Mesodermal cell (in vitro differentiated cells): ENCODE results near the gene INF2.
A peak's percentile ranks its signal among the peaks of the same experiment; 100 is the strongest.

Experiments used
- H3K27ac ChIP-seq: 2 replicates; pipeline ENCODE4 v1.7.0; 2013; ENCODE audit warnings: mild to moderate bottlenecking, low read depth, low read length, moderate library complexity; ENCODE audit not compliant: severe bottlenecking
- H3K36me3 ChIP-seq: 2 replicates; pipeline ENCODE4 v1.7.1; 2013; ENCODE audit warnings: mild to moderate bottlenecking, low read length, moderate library complexity; ENCODE audit not compliant: control insufficient read depth, insufficient read depth
- H3K4me1 ChIP-seq: one replicate; pipeline ENCODE4 v1.7.1; 2013; ENCODE audit warnings: mild to moderate bottlenecking, low read length; ENCODE audit not compliant: insufficient read depth, control insufficient read depth, poor library complexity, severe bottlenecking
- H3K4me3 ChIP-seq: 2 replicates; pipeline ENCODE4 v1.7.0; 2013; ENCODE audit warnings: low read length, control low read depth, mild to moderate bottlenecking; ENCODE audit not compliant: insufficient read depth, poor library complexity, severe bottlenecking; ENCODE audit errors: extremely low read depth
- H3K9me3 ChIP-seq: 2 replicates; pipeline ENCODE4 v1.7.1; 2013; ENCODE audit warnings: mild to moderate bottlenecking, low read length, moderate library complexity; ENCODE audit not compliant: control insufficient read depth
- WGBS, 2 experiments: methylation state at CpG; one replicate each; pipeline ENCODE4 v1.1.5; 2013; ENCODE audit warnings: missing lambda C conversion rate in 2 of 2; ENCODE audit not compliant: insufficient coverage in 2 of 2; 5-methylcytosine and 5-hydroxymethylcytosine counted together

INF2 gene

GRCh38 chr14:104697892-104698583 lies 8.6 kb downstream of the INF2 start:
- peak overlapping the region; percentile 29 for H3K27ac ChIP-seq
- no peaks in the 10 kb centered on the region for H3K9me3 ChIP-seq
- 58 to 79% methylated on average over 8 to 10 of the region's 19 CpGs for WGBS, 2 experiments
- H3K36me3 ChIP-seq: peaks cover 69% of the 10 kb centered on the region
- no peak overlapping the region for H3K4me3 ChIP-seq
- peaks cover 50% of the 10 kb centered on the region for H3K4me1 ChIP-seq

GRCh38 chr14:104698688-104699425 lies 9.4 kb downstream of the INF2 start:
- Histone ChIP-seq H3K36me3 (peaks cover 73% of the 10 kb centered on the region), H3K27ac (no peak overlapping the region), H3K9me3 (no peaks in the 10 kb centered on the region), H3K4me1 (peaks cover 44% of the 10 kb centered on the region), H3K4me3 (no peak overlapping the region)
- 92 to 93% methylated on average over 18 to 23 of the region's 24 CpGs for WGBS, 2 experiments

GRCh38 chr14:104699426-104699748 lies 10.0 kb downstream of the INF2 start:
- Histone ChIP-seq H3K36me3 (peaks cover 73% of the 10 kb centered on the region), H3K4me1 (peaks cover 39% of the 10 kb centered on the region), H3K27ac (no peak overlapping the region), H3K9me3 (peaks cover 4% of the 10 kb centered on the region), H3K4me3 (no peak overlapping the region)
- 92 to 95% methylated on average over 12 of the region's 12 CpGs for WGBS, 2 experiments

GRCh38 chr14:104700225-104700651 lies 10.8 kb downstream of the INF2 start:
- Histone ChIP-seq H3K27ac (no peak overlapping the region), H3K4me1 (peaks cover 30% of the 10 kb centered on the region), H3K36me3 (peaks cover 72% of the 10 kb centered on the region), H3K9me3 (peaks cover 6% of the 10 kb centered on the region), H3K4me3 (no peak overlapping the region)
- 78 to 85% methylated on average over 9 to 13 of the region's 14 CpGs for WGBS, 2 experiments

- 82% methylated on average over 21 to 22 of the region's 22 CpGs for WGBS, 2 experiments
- Histone ChIP-seq H3K4me3 (no peak overlapping the region), H3K4me1 (peaks cover 25% of the 10 kb centered on the region), H3K27ac (no peak overlapping the region), H3K9me3 (peaks cover 6% of the 10 kb centered on the region), H3K36me3 (peaks cover 69% of the 10 kb centered on the region)
Measured at GRCh38 chr14:104700747-104701217, 11.4 kb downstream of the INF2 start.

- H3K4me1 ChIP-seq: peaks cover 17% of the 10 kb centered on the region
- H3K4me3 ChIP-seq: no peak overlapping the region
- peaks cover 61% of the 10 kb centered on the region for H3K36me3 ChIP-seq
- H3K9me3 ChIP-seq: peaks cover 6% of the 10 kb centered on the region
- WGBS, 2 experiments: 94 to 95% methylated on average over 45 to 46 of the region's 46 CpGs
- no peak overlapping the region for H3K27ac ChIP-seq
Measured at GRCh38 chr14:104701383-104702076, 12.1 kb downstream of the INF2 start.

- WGBS, 2 experiments: 94 to 97% methylated on average over 10 to 12 of the region's 12 CpGs
- Histone ChIP-seq H3K36me3 (peaks cover 61% of the 10 kb centered on the region), H3K4me3 (no peak overlapping the region), H3K9me3 (peaks cover 6% of the 10 kb centered on the region), H3K27ac (no peak overlapping the region), H3K4me1 (peaks cover 14% of the 10 kb centered on the region)
Measured at GRCh38 chr14:104702106-104702505, 12.7 kb downstream of the INF2 start.

GRCh38 chr14:104702673-104703072 lies 13.3 kb downstream of the INF2 start:
- WGBS, 2 experiments: 92 to 100% methylated on average over 4 of the region's 4 CpGs
- no peak overlapping the region for H3K4me3 ChIP-seq
- H3K9me3 ChIP-seq: peaks cover 6% of the 10 kb centered on the region
- H3K36me3 ChIP-seq: peaks cover 57% of the 10 kb centered on the region
- peaks cover 9% of the 10 kb centered on the region for H3K4me1 ChIP-seq
- H3K27ac ChIP-seq: no peak overlapping the region

- WGBS, 2 experiments: 98 to 99% methylated on average over 24 to 28 of the region's 28 CpGs
- peaks cover 6% of the 10 kb centered on the region for H3K9me3 ChIP-seq
- peaks cover 57% of the 10 kb centered on the region for H3K36me3 ChIP-seq
- no peak overlapping the region for H3K4me3 ChIP-seq
- peaks cover 6% of the 10 kb centered on the region for H3K4me1 ChIP-seq
- H3K27ac ChIP-seq: no peak overlapping the region
Measured at GRCh38 chr14:104703269-104703668, 13.9 kb downstream of the INF2 start.

- H3K27ac ChIP-seq: no peak overlapping the region
- WGBS, 2 experiments: 96 to 97% methylated on average over 22 of the region's 22 CpGs
- no peak overlapping the region for H3K4me3 ChIP-seq
- peaks cover 6% of the 10 kb centered on the region for H3K9me3 ChIP-seq
- H3K4me1 ChIP-seq: peaks cover 14% of the 10 kb centered on the region
- H3K36me3 ChIP-seq: peaks cover 53% of the 10 kb centered on the region
Measured at GRCh38 chr14:104704252-104704651, 14.8 kb downstream of the INF2 start.
